ENCODE measurements around the gene IKZF4.

- TF ChIP-seq POLR2A (IDR thresholded peaks at IDR 0.05) = peak; percentile 85
- peak in 1 of 4 donors; percentile 44 for TF ChIP-seq CTCF (IDR thresholded peaks at IDR 0.05)
Measured at GRCh38 chr12:56079723-56080555, 59.1 kb downstream of the IKZF4 start, which contains the start of gene ERBB3.
